ENCODE measurements around the gene MPRIP.

GRCh38 chr17:17173921-17174320 lies 131.7 kb downstream of the MPRIP start:
- TF ChIP-seq CTCF (IDR thresholded peaks at IDR 0.05) (no peak), POLR2A (IDR thresholded peaks at IDR 0.05) (no peak)

All from body of pancreas (tissue), 4 donors.